WI38 (cell line): Measurements from ENCODE around the gene DPH6.
"Not testable (repeated sequence)": the region's sequence is repeated elsewhere in the genome, so short reads cannot be mapped to it uniquely, and the experiment has no call there.

Source experiments
- H3K4me3 ChIP-seq: 2 replicates; pipeline ENCODE4 v1.5.1; 2011; ENCODE audit warnings: low read depth, mild to moderate bottlenecking, control low read depth, low read length
- CTCF ChIP-seq: IDR thresholded peaks from 2 replicates; pipeline ENCODE4 v1.5.1; 2012; ENCODE audit warnings: low read depth, mild to moderate bottlenecking, control low read depth, low read length

Gene DPH6

DNA sequence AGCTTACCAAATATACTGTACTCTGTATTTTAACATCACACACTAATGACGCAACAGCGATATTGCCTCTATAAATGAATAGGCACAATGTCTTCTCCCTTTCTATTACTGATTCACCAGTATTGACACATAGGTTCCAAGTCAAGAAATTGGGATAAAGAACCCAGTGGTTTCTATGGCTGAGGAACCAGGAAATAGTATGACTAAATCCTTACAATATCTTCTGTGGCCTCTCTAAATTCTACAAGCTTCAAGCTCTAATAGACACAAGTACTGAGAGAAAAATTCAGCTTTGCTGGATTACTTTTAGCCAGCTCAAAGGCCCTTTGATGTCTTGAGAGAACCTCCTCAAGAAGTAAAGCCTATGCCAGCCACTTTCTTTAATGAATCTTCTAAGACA lies 162.5 kb downstream of the DPH6 start:
- no peak for TF ChIP-seq CTCF
- H3K4me3 ChIP-seq, result no peak overlapping the region

DNA sequence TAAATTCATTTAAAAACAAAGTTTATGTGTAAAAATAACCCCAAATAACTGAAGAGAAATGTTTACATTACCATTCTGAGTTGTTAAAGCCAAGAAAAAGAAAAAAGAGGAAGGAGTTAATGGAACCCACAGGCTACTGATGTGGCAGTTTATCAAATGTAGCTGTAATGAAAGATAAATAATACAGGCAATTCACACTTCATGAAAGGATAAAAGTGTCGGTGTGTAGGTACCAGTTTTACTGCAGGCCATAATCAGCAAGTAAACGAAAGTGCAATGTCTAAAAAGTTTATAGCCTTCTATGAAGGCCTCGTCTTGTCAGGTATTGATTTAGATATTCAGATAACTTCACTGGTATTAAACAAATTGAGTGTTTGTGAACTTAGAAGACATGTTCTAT lies 164.6 kb downstream of the DPH6 start:
- no peak for TF ChIP-seq CTCF
- H3K4me3 ChIP-seq, result no peak overlapping the region

DNA sequence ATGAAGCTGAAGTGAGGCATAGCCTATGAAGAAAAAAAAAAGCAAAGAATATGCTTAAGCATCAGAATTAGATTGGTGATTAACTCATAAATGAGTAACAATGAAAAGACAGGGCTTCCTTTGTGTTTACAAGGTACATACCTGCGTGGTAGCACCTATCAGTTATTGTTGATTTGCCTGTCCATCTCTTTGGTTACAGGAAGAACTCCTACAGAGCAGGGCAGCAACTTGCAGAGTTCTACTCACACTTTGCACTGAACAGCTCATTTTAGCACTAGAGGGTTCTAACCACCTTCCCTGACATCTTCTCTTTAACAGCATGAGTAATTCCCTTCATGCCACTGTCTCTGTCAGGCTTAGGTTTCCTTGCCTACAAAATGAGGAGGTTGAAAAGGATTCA lies 166.0 kb downstream of the DPH6 start:
- TF ChIP-seq CTCF, result no peak
- no peak overlapping the region for H3K4me3 ChIP-seq

DNA sequence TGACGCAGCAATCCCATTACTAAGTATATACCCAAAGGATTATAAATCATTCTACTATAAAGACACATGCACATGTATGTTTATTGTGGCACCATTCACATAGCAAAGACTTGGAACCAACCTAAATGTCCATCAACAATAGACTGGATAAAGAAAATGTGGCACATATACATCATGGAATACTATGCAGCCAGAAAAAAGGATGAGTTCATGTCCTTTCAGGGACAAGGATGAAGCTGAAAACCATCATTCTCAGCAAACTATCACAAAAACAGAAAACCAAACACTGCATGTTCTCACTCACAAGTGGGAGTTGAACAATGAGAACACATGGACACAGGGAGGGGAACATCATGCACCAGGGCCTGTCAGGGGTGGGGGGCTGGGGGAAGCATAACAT lies 167.5 kb downstream of the DPH6 start:
- H3K4me3 ChIP-seq, result not testable (repeated sequence)

DNA sequence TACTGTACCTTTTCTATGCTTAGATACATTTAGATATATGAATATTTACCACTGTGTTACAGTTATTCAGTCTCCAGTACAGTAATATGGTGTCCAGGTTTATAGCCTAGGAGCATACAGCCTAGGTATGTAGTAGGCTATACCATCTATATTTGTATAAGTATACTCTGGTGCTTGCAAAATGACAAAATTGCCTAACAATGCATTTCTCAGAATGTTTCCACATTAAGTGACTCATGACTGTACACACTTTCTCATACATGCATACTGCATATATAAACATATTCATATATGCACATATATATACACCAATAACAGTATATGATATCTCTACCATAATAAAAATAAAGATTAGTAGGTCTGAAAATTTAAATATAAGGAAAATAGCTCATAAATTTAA lies 169.3 kb downstream of the DPH6 start:
- no peak overlapping the region for H3K4me3 ChIP-seq
- no peak for TF ChIP-seq CTCF

- no peak for TF ChIP-seq CTCF
- H3K4me3 ChIP-seq, result no peak overlapping the region
These were observed 171.3 kb downstream of the DPH6 start for GRCh38 chr15:35374661-35375060.

GRCh38 chr15:35362195-35362829 lies 183.7 kb downstream of the DPH6 start:
- no peak for TF ChIP-seq CTCF
- no peak overlapping the region for H3K4me3 ChIP-seq

DNA sequence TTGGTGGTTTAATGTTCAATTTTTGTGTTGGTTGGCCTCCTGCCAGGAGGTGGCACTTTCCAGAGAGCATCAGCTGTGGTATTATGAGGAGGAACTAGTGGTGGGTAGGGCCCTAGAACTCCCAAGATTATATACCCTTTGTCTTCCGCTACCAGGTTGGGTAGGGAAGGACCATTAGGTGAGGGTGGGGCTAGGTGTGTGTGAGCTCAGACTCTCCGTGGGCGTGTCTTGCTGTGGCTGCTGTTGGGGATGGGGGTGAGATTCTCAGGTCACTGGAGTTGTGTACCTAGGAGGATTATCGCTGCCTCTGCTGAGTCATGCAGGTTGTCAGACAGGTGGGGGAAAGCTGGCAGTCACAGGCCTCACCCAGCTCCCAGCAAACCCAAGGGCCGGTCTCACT lies 187.1 kb downstream of the DPH6 start:
- H3K4me3 ChIP-seq, result no peak overlapping the region
- no peak for TF ChIP-seq CTCF
